Activated CD8-positive, alpha-beta memory T cell treated with anti-CD3 and anti-CD28 coated beads, Interleukin-2, amount 50 U/mL, for 24 hours (primary cell): ENCODE data around the gene HDAC4.

Experiments used
- DNase-seq: peaks from one replicate; pipeline ENCODE4 v3.0.0-alpha.2; 2020; ENCODE audit errors: extremely low read depth

Gene HDAC4

GRCh38 chr2:239369631-239370161 lies 31.1 kb downstream of the HDAC4 start:
- DNase-seq, result peak; percentile 46

GRCh38 chr2:239368906-239369552 lies 31.8 kb downstream of the HDAC4 start:
- DNase-seq, result no peak

- no peak for DNase-seq
Observed at GRCh38 chr2:239368321-239368720, 32.5 kb downstream of the HDAC4 start.

- no peak for DNase-seq
Observed at GRCh38 chr2:239366740-239367139, 34.1 kb downstream of the HDAC4 start.

- DNase-seq, result no peak
Observed at GRCh38 chr2:239365782-239366435, 34.9 kb downstream of the HDAC4 start.

GRCh38 chr2:239365071-239365781 lies 35.6 kb downstream of the HDAC4 start:
- DNase-seq, result no peak

GRCh38 chr2:239363946-239364637 lies 36.7 kb downstream of the HDAC4 start:
- no peak for DNase-seq

- no peak for DNase-seq
Observed at GRCh38 chr2:239362507-239362906, 38.3 kb downstream of the HDAC4 start.

- DNase-seq, result no peak
Observed at GRCh38 chr2:239361311-239361642, 39.5 kb downstream of the HDAC4 start.

- DNase-seq, result no peak
Observed at GRCh38 chr2:239360421-239361310, 40.2 kb downstream of the HDAC4 start.

- no peak for DNase-seq
Observed at GRCh38 chr2:239360008-239360407, 40.8 kb downstream of the HDAC4 start.

GRCh38 chr2:239359196-239359912 lies 41.5 kb downstream of the HDAC4 start:
- no peak for DNase-seq

- DNase-seq, result no peak
Observed at GRCh38 chr2:239358062-239358754, 42.6 kb downstream of the HDAC4 start.

- no peak for DNase-seq
Observed at GRCh38 chr2:239355724-239356123, 45.1 kb downstream of the HDAC4 start.

- DNase-seq, result no peak
Observed at GRCh38 chr2:239355139-239355538, 45.7 kb downstream of the HDAC4 start.

- DNase-seq, result no peak
Observed at GRCh38 chr2:239354791-239355136, 46.1 kb downstream of the HDAC4 start.

GRCh38 chr2:239354132-239354790 lies 46.6 kb downstream of the HDAC4 start:
- DNase-seq, result no peak

- no peak for DNase-seq
Observed at GRCh38 chr2:239353692-239354091, 47.1 kb downstream of the HDAC4 start.

GRCh38 chr2:239351687-239352086 lies 49.1 kb downstream of the HDAC4 start:
- DNase-seq, result no peak
